GM21423 (cell line): ENCODE results near the gene MAPK10.
"Not testable (repeated sequence)": the region's sequence is repeated elsewhere in the genome, so short reads cannot be mapped to it uniquely, and the experiment has no call there.

Experiments
- ATAC-seq: cut with Tn5 transposase; IDR thresholded peaks from one replicate; pipeline ENCODE4 v1.9.1; 2021; ENCODE audit warnings: mild to moderate bottlenecking, moderate library complexity; ENCODE audit not compliant: unreplicated experiment

Gene MAPK10

GRCh38 chr4:86048426-86048825, 311.4 kb downstream of the MAPK10 start:
- no peak for ATAC-seq

GRCh38 chr4:86044593-86044985, 315.3 kb downstream of the MAPK10 start:
- no peak for ATAC-seq

DNA sequence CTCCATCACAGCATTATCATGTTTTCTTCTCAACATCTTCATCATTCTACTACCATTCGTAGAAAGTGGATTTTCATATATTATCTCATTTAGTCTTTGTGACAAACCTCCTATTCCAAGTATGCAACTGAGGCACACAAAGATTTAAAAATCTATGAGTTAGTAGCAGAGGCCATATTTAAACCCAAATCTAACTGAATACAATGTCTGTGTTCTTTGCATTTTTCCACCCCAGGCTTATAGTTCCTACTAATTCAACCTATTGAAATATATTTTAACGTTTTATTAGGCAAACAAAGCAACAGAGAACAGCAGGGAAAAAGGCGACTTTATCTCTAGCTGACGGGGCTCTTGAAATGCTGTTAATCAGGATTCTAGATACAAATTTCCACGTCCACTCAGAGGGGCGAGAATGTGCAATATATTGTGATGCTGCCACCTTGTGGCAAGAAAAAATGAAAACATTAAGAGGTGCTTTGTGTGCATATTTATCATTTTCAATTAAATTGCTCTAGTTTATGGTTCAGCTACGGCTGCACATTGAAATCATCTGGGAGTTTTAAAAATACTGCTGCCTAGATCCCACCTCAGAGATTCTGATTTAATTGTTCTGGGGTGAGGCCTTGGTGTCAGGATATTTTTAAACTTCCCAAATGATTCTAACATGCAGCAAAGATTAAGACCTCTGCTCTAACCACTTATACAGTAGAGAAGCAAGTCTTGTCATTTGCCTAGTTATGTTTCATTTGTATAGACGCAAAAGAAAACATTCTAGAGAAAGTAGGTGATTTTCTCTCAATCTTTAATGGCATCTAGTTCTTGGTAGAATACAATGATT, 315.9 kb downstream of the MAPK10 start:
- ATAC-seq, result no peak

- no peak for ATAC-seq
These were observed 321.8 kb downstream of the MAPK10 start for GRCh38 chr4:86038037-86038436.

- ATAC-seq, result no peak
These were observed 323.1 kb downstream of the MAPK10 start for GRCh38 chr4:86036736-86037135.

- no peak for ATAC-seq
These were observed 324.2 kb downstream of the MAPK10 start for GRCh38 chr4:86035688-86036087.

DNA sequence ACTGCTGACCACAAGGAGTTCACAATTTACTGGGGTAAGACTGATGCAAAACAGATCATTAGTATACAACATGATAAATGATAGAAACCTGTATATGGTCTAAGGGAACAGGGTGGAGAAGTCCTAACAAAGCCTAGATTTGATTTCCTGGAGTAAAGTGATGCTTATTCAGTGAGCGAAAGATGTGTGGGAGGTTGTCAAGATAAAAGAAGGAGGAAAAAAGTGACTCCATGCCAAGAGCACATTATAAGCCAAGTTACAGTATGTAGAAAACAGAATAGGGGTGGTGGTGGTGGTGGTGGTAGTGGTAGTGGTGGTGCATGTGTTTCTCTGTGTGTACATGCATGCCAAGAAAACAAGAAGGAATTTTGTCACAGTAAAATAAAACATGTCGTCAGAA, 325.2 kb downstream of the MAPK10 start:
- ATAC-seq, result no peak

- ATAC-seq, result no peak
These were observed 326.7 kb downstream of the MAPK10 start for GRCh38 chr4:86033171-86033570.

- ATAC-seq, result no peak
These were observed 327.3 kb downstream of the MAPK10 start for GRCh38 chr4:86032476-86033022.

DNA sequence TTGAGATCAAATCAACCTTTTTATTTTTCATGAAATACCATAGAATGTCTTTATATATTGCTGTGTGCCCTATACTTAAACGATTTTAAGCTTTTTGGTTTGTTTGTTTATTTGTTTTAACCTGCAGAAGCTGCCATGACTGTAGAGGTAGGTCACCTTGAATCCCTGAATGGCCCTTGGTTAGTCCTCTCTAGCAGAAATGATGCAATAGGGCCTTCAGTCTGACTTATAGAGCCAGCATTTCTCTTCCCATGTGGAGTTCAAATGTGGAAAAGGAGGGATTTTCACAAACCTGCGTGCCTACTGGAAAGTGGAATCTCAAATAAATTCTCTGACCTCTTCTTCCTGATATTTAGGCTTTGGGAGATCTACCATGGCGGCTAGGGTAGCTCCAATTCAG, 327.9 kb downstream of the MAPK10 start:
- no peak for ATAC-seq

- ATAC-seq, result no peak
These were observed 333.1 kb downstream of the MAPK10 start for GRCh38 chr4:86026720-86027119.

DNA sequence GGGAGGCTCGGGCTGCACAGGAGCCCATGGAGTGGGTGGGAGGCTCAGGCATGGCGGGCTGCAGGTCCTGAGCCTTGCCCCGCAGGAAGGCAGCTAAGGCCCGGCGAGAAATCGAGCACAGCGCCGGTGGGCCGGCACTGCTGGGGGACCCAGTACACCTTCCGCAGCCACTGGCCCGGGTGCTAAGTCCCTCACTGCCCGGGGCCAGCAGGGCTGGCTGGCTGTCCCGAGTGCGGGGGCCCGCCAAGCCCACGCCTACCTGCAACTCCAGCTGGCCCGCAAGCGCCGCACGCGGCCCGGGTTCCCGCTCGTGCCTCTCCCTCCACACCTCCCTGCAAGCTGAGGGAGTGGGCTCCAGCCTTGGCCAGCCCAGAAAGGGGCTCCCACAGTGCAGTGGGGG, 338.2 kb downstream of the MAPK10 start:
- not testable (repeated sequence) for ATAC-seq

- no peak for ATAC-seq
These were observed 339.9 kb downstream of the MAPK10 start for GRCh38 chr4:86019906-86020305.

- ATAC-seq, result no peak
These were observed 340.5 kb downstream of the MAPK10 start for GRCh38 chr4:86019362-86019761.

DNA sequence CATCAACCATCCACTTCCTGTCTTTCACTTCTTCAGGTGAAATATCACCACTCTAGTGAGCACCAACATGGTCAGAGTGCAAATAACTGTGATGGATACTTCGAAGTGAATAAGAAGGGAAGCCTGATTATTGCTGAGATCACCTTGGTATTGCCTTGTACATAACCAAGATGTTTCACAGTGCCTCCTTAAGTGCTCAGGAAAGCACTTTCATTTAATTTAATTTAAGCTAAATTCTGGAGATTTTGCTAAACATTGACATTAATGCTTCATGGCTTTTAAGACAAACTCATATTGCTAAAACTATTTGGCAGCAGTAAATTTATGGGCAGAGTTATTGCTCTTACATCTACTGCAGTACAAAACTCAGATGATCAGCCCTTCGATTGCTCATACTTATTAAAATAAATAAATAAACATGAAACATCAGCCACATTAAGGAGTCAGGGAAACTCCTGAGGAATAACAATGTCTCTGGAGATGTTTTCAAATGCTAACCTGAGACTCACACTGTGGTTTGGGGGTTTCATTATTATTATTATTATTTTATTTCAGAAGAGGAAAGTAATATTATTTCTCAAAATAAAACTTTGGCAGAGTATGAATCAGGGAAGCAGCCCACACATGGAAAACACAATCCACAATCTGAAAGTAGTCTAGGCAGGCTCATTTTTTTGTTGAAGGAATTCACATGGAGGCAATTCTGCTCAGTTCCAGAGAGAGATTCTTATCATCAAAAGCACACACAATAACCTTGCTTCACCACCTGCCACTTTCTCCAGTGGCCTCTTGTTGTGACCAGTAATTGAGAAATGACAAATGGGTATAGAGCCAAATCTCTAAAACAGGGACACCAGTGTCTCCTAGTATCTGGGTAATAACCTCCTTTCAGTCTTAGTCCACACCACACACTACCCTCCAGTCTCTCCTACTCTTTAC, 344.2 kb downstream of the MAPK10 start:
- no peak for ATAC-seq

GRCh38 chr4:86014599-86014998, 345.3 kb downstream of the MAPK10 start:
- ATAC-seq, result peak; percentile 92

- no peak for ATAC-seq
These were observed 346.2 kb downstream of the MAPK10 start for GRCh38 chr4:86013621-86014020.

- no peak for ATAC-seq
These were observed 348.7 kb downstream of the MAPK10 start for GRCh38 chr4:86011117-86011516.

DNA sequence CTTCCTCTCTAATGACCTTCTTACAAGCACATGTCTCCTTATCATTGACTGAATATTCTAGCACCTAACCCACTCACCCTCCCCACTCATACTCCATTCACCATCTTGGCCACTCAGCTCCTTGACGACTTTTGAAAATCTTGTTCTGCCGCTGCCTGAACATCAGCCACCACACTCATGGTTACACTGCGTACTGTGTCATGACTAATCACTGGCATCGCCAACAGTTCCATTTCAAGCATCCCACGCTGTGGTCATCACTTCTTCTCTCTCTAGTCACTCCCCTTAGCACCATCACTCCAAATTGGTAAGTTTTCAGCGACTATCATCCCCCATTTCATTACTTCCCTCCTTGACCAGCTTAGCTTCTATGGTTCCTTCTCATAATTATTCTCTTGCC, 352.8 kb downstream of the MAPK10 start:
- ATAC-seq, result no peak

- no peak for ATAC-seq
These were observed 353.8 kb downstream of the MAPK10 start for GRCh38 chr4:86006057-86006456.

- ATAC-seq, result no peak
These were observed 355.8 kb downstream of the MAPK10 start for GRCh38 chr4:86004030-86004429.

DNA sequence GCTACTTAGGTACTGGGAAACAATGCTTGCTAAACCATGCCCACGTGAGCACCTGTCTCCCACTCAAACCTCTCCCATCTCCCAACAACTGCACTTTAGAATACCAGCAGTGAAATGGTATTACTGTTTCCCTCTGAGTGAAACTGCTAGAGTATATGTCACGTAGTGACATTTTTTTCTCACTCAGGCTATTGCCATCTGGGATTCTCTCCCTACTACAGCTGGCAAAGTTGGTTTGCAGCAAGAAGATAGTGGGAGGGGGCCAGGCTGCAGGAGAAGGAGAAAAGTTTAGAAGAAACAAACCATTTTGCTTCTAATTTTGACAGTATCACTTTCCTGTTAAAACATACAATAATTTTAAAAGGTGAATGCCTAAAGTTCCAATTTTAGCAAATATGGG, 358.3 kb downstream of the MAPK10 start:
- ATAC-seq, result no peak
